IMR-90 (cell line): ENCODE measurements around the gene PXDC1. TPM values are rescaled to one million over a fixed set of nuclear protein-coding genes. Genes with fewer than 3 reads are reported as not detected.

ENCODE experiments used
- ATAC-seq: fragments of 200-7000 bp; cut with Tn5 transposase; 2 replicates; pipeline ENCODE4 v1.9.1; 2020; ENCODE audit warnings: low read depth, mild to moderate bottlenecking, moderate library complexity
- BruUV-seq: library from RNA; stranded (reverse); fragments of 400-500 nt; replicated peaks from 2 replicates; lab custom pipeline; 2021; lab: Mats Ljungman, UMichigan
- CTCF ChIA-PET: fragments of 300-600 bp; formaldehyde crosslinking; extraction: SDS; loops from one replicate; lab custom pipeline; 2021; ENCODE audit warnings: antibody characterized with exemption; lab: Yijun Ruan, JAX
- POLR2A ChIA-PET: fragments of 300-600 bp; sonication (Branson Sonifier 250); formaldehyde crosslinking; loops from one replicate; lab custom pipeline; 2022; ENCODE audit warnings: antibody characterized with exemption; ENCODE audit not compliant: unreplicated experiment; lab: Charles Lee
- DNase-seq: peaks from one replicate; pipeline ENCODE4 v3.0.0; 2013
- H2AFZ ChIP-seq: replicated peaks from 2 replicates; pipeline ENCODE3; 2013; ENCODE audit warnings: low read length, mild to moderate bottlenecking; ENCODE audit not compliant: poor library complexity
- H2AK5ac ChIP-seq: 2 replicates; pipeline ENCODE4 v1.6.1; 2013; ENCODE audit warnings: low read depth, low read length, inconsistent platforms
- H2AK9ac ChIP-seq: replicated peaks from 2 replicates; pipeline ENCODE3; 2013; ENCODE audit warnings: mild to moderate bottlenecking, low read depth, low read length, moderate library complexity; ENCODE audit not compliant: poor library complexity
- H2BK120ac ChIP-seq: 2 replicates; pipeline ENCODE4 v1.6.1; 2013; ENCODE audit warnings: low read depth, low read length, inconsistent platforms
- H2BK15ac ChIP-seq: 3 replicates; pipeline ENCODE4 v1.6.1; 2013; ENCODE audit warnings: low read depth, low read length, inconsistent platforms
- H2BK20ac ChIP-seq: 2 replicates; pipeline ENCODE4 v1.6.1; 2013; ENCODE audit warnings: low read depth, mild to moderate bottlenecking, inconsistent platforms, low read length, moderate library complexity
- H2BK5ac ChIP-seq: 2 replicates; pipeline ENCODE4 v1.6.1; 2013; ENCODE audit warnings: mild to moderate bottlenecking, low read depth, low read length, inconsistent platforms; ENCODE audit not compliant: poor library complexity, severe bottlenecking
- H3K14ac ChIP-seq: replicated peaks from 2 replicates; pipeline ENCODE4 v1.6.1; 2013; ENCODE audit warnings: low read depth, low read length, inconsistent platforms
- H3K18ac ChIP-seq: 2 replicates; pipeline ENCODE4 v1.6.1; 2013; ENCODE audit warnings: low read depth, low read length, control low read depth
- H3K23ac ChIP-seq: 2 replicates; pipeline ENCODE4 v1.6.1; 2013; ENCODE audit warnings: low read depth, low read length, inconsistent platforms
- H3K27ac ChIP-seq: 2 replicates; pipeline ENCODE4 v1.5.1; 2013; ENCODE audit warnings: mild to moderate bottlenecking, control low read depth, low read length; ENCODE audit not compliant: insufficient read depth
- H3K27me3 ChIP-seq: 2 replicates; pipeline ENCODE4 v1.6.1; 2013; ENCODE audit warnings: low read length; ENCODE audit not compliant: control insufficient read depth, insufficient read depth
- H3K36me3 ChIP-seq: 2 replicates; pipeline ENCODE4 v1.6.1; 2013; ENCODE audit warnings: low read length, mixed read lengths; ENCODE audit not compliant: control insufficient read depth, insufficient read depth
- H3K4ac ChIP-seq: 2 replicates; pipeline ENCODE4 v1.6.1; 2013; ENCODE audit warnings: low read depth, low read length, inconsistent platforms
- H3K4me1 ChIP-seq: 2 replicates; pipeline ENCODE4 v1.6.1; 2013; ENCODE audit warnings: low read length, mixed read lengths; ENCODE audit not compliant: control insufficient read depth, insufficient read depth
- H3K4me2 ChIP-seq: 2 replicates; pipeline ENCODE4 v1.6.1; 2013; ENCODE audit warnings: low read depth, mild to moderate bottlenecking, control low read depth, low read length, moderate library complexity
- H3K4me3 ChIP-seq: 2 replicates; pipeline ENCODE4 v1.5.1; 2013; ENCODE audit warnings: low read depth, mild to moderate bottlenecking, control low read depth, low read length, moderate library complexity; ENCODE audit not compliant: insufficient read depth
- H3K56ac ChIP-seq: 2 replicates; pipeline ENCODE4 v1.6.1; 2013; ENCODE audit warnings: low read length, inconsistent platforms; ENCODE audit not compliant: insufficient read depth; ENCODE audit errors: extremely low read depth
- H3K79me1 ChIP-seq, 2 experiments: 2 replicates each; pipeline ENCODE4 v1.6.1; 2013; ENCODE audit warnings: low read length in 2 of 2, inconsistent platforms in 1 of 2, low read depth in 1 of 2
- H3K9ac ChIP-seq: 2 replicates; pipeline ENCODE4 v1.6.1; 2013; ENCODE audit warnings: low read depth, low read length, control low read depth
- H3K9me1 ChIP-seq: 2 replicates; pipeline ENCODE4 v1.6.1; 2013; ENCODE audit warnings: low read length, inconsistent platforms; ENCODE audit not compliant: insufficient read depth
- H3K9me3 ChIP-seq: 2 replicates; pipeline ENCODE4 v1.6.1; 2013; ENCODE audit warnings: low read length; ENCODE audit not compliant: control insufficient read depth, insufficient read depth
- H4K20me1 ChIP-seq: 2 replicates; pipeline ENCODE4 v1.6.1; 2013; ENCODE audit warnings: low read length, inconsistent platforms; ENCODE audit not compliant: insufficient read depth
- H4K5ac ChIP-seq: 2 replicates; pipeline ENCODE4 v1.6.1; 2013; ENCODE audit warnings: mild to moderate bottlenecking, low read depth, low read length, control low read depth
- H4K8ac ChIP-seq, 2 experiments: 2 replicates each; pipeline ENCODE4 v1.6.1; 2013; ENCODE audit warnings: low read depth in 2 of 2, low read length in 2 of 2, control low read depth in 1 of 2, inconsistent platforms in 1 of 2
- H4K91ac ChIP-seq: 2 replicates; pipeline ENCODE4 v1.6.1; 2013; ENCODE audit warnings: low read depth, low read length, inconsistent platforms; ENCODE audit not compliant: insufficient read depth
- CEBPB ChIP-seq: IDR thresholded peaks from 2 replicates; pipeline ENCODE4 v1.6.1; 2012; ENCODE audit warnings: low read depth, low read length, improper control_type of control experiment
- CHD1 ChIP-seq: IDR thresholded peaks from 2 replicates; pipeline ENCODE4 v1.6.1; 2012; ENCODE audit warnings: low read depth, low read length, improper control_type of control experiment
- FOS ChIP-seq: fragments of 150-350 bp; IDR thresholded peaks from 2 replicates; pipeline ENCODE4 v1.6.1; 2016; ENCODE audit warnings: low read depth, low read length
- MAFK ChIP-seq: IDR thresholded peaks from 2 replicates; pipeline ENCODE4 v1.6.1; 2012; ENCODE audit warnings: low read depth, low read length, improper control_type of control experiment
- MAZ ChIP-seq: IDR thresholded peaks from 2 replicates; pipeline ENCODE4 v1.6.1; 2012; ENCODE audit warnings: low read depth, mild to moderate bottlenecking, low read length, improper control_type of control experiment, moderate library complexity, borderline replicate concordance
- MXI1 ChIP-seq: IDR thresholded peaks from 2 replicates; pipeline ENCODE4 v1.6.1; 2012; ENCODE audit warnings: low read depth, mild to moderate bottlenecking, low read length, moderate library complexity, borderline replicate concordance
- POLR2A ChIP-seq: IDR thresholded peaks from 2 replicates; pipeline ENCODE4 v1.6.1; 2012; ENCODE audit warnings: mild to moderate bottlenecking, low read depth, low read length
- RAD21 ChIP-seq: IDR thresholded peaks from 2 replicates; pipeline ENCODE4 v1.6.1; 2012; ENCODE audit warnings: low read length, improper control_type of control experiment
- RCOR1 ChIP-seq: IDR thresholded peaks from 2 replicates; pipeline ENCODE4 v1.6.1; 2012; ENCODE audit warnings: mild to moderate bottlenecking, low read length, improper control_type of control experiment; ENCODE audit not compliant: insufficient replicate concordance
- RFX5 ChIP-seq: IDR thresholded peaks from 2 replicates; pipeline ENCODE4 v1.8.0; 2012; ENCODE audit warnings: low read depth, mild to moderate bottlenecking, low read length, moderate library complexity
- SMC3 ChIP-seq: fragments of 150-350 bp; IDR thresholded peaks from 2 replicates; pipeline ENCODE4 v1.6.1; 2016; ENCODE audit warnings: low read depth, mild to moderate bottlenecking, antibody characterized with exemption, low read length, moderate library complexity
- USF2 ChIP-seq: fragments of 150-350 bp; IDR thresholded peaks from 2 replicates; pipeline ENCODE4 v1.6.1; 2017; ENCODE audit warnings: mild to moderate bottlenecking, antibody characterized with exemption, low read length, low read depth
- WGBS, 2 experiments: methylation state at CpG; one replicate each; pipeline versions ENCODE4 v1.1.5 to v1.1.7; 2013; ENCODE audit warnings: missing lambda C conversion rate in 2 of 2; ENCODE audit not compliant: insufficient read length in 1 of 2; ENCODE audit errors: extremely low coverage in 2 of 2; 5-methylcytosine and 5-hydroxymethylcytosine counted together
- dilution Hi-C: fragments of 300-500 bp; cut with HindIII; formaldehyde crosslinking; loops from one replicate; pipeline ENCODE4 v1.14.3; 2018; ENCODE audit warnings: low sequenced_read_pairs; ENCODE audit not compliant: unreplicated experiment
- in situ Hi-C: fragments of 300-500 bp; cut with MboI; formaldehyde crosslinking; loops from 3 replicates; pipeline ENCODE4 v1.14.3; 2019; ENCODE audit warnings: low sequenced_read_pairs, inconsistent platforms, mixed read lengths
- intact Hi-C: fragments of 100-400 bp; cut with micrococcal nuclease; formaldehyde crosslinking; loops from 2 replicates; pipeline ENCODE4 v1.10.0; 2022
- polyA plus RNA-seq, 3 experiments: library from polyadenylated mRNA; depleted of rRNA; stranded (reverse); fragments of >200 nt; gene quantifications; 2 replicates each; pipeline ENCODE4 v1.2.3, GENCODE V29; 2012; ENCODE audit warnings: low replicate concordance in 1 of 3
- total RNA-seq: library from RNA; depleted of rRNA; stranded (reverse); fragments of >200 nt; gene quantifications from 2 replicates; pipeline ENCODE4 v1.2.3, GENCODE V29; 2012

The PXDC1 gene
- total and polyA plus RNA-seq, 2 of the 4 experiments (the other 2 are of a cell fraction), result 63.3 to 72.2 TPM

GRCh38 chr6:3727593-3728108 lies 23.9 kb downstream of the PXDC1 start:
- H3K18ac ChIP-seq, result no peak overlapping the region
- CTCF ChIA-PET, result no interaction called here
- H3K79me1 ChIP-seq, result peaks cover 45 to 99% of the 10 kb centered on the region in 2 experiments
- no peak overlapping the region for H3K4me2 ChIP-seq
- no peak overlapping the region for H3K4ac ChIP-seq
- H3K23ac ChIP-seq, result no peak overlapping the region
- H4K20me1 ChIP-seq, result peaks cover 98% of the 10 kb centered on the region
- peaks cover 64% of the 10 kb centered on the region for H3K36me3 ChIP-seq
- H2AK9ac ChIP-seq, result no peak overlapping the region
- no peak for DNase-seq
- dilution Hi-C loops, result no loop called here
- H2BK15ac ChIP-seq, result no peak overlapping the region
- ATAC-seq, result no peak
- no peaks in the 10 kb centered on the region for H3K9me3 ChIP-seq
- H3K14ac ChIP-seq, result no peak overlapping the region
- no peaks in the 10 kb centered on the region for H3K27me3 ChIP-seq
- H3K27ac ChIP-seq, result no peak overlapping the region
- H3K56ac ChIP-seq, result no peak overlapping the region
- no peak overlapping the region for H4K5ac ChIP-seq
- H3K4me1 ChIP-seq, result peaks cover 5% of the 10 kb centered on the region
- H2AFZ ChIP-seq, result no peak overlapping the region
- H2AK5ac ChIP-seq, result no peak overlapping the region
- H2BK5ac ChIP-seq, result no peak overlapping the region
- no peak overlapping the region for H4K91ac ChIP-seq
- no peak overlapping the region for H2BK120ac ChIP-seq
- POLR2A ChIA-PET, result no interaction called here
- H3K9ac ChIP-seq, result no peak overlapping the region
- no TSS peak for BruUV-seq
- TF ChIP-seq USF2, result no peak
- TF ChIP-seq FOS, result no peak
- no peak for TF ChIP-seq MAZ
- no peak for TF ChIP-seq RAD21
- no peak for TF ChIP-seq MAFK
- no peak for TF ChIP-seq POLR2A
- TF ChIP-seq CHD1, result no peak
- no peak for TF ChIP-seq SMC3
- no peak for TF ChIP-seq RFX5
- TF ChIP-seq RCOR1, result no peak
- TF ChIP-seq CEBPB, result no peak
- TF ChIP-seq MXI1, result no peak
- no peak overlapping the region for H2BK20ac ChIP-seq
- no peak overlapping the region for H4K8ac ChIP-seq
- intact Hi-C loops, result no loop called here
- H3K9me1 ChIP-seq, result peaks cover 24% of the 10 kb centered on the region
- in situ Hi-C loops, result loop anchor here (25.0 kb wide), 1 partner anchor 590 kb away; no protein-coding TSS in a partner anchor
- 85% methylated on average over 3 of the region's 11 CpGs; no CpG with 5 or more reads in 1 of the 2 experiments for WGBS, 2 experiments
- H3K4me3 ChIP-seq, result no peak overlapping the region
